Measurements from ENCODE around the gene TMA16.

DNA sequence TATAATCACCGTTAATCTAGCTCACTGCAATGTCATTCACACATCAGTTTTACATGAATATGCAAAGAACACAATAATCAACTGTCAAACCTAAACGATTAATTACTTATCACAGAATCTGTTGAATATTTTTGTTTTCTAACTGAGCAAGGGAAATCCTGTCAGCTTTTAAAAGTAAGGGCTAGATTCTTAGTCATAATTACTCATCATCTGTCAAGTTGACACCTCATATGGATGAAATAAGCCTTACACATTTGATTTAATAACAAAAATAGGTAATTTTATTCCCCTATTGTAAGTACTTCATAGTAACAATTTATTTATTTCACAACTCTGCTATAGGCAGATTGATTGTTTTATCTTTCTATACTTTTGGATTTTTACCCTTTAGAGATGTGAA lies 32.7 kb downstream of the TMA16 start:
- TF ChIP-seq YY1 (IDR thresholded peaks at IDR 0.05; ENCODE audit: insufficient read depth, insufficient read length) (no peak), ZNF274 (IDR thresholded peaks at IDR 0.05; ENCODE audit: low read depth, low read length) (no peak), SUZ12 (IDR thresholded peaks at IDR 0.05; ENCODE audit: extremely low read depth, insufficient read depth, insufficient read length) (no peak)
